ENCODE data around the gene SMIM35. TPM values are rescaled to one million over a fixed set of nuclear protein-coding genes. Genes with fewer than 3 reads are reported as not detected.

The SMIM35 gene
- total and polyA plus RNA-seq, 2 of the 13 experiments (the other 11 are each of a cell fraction or from before 2014, with no cell fraction given): not detected

DNA sequence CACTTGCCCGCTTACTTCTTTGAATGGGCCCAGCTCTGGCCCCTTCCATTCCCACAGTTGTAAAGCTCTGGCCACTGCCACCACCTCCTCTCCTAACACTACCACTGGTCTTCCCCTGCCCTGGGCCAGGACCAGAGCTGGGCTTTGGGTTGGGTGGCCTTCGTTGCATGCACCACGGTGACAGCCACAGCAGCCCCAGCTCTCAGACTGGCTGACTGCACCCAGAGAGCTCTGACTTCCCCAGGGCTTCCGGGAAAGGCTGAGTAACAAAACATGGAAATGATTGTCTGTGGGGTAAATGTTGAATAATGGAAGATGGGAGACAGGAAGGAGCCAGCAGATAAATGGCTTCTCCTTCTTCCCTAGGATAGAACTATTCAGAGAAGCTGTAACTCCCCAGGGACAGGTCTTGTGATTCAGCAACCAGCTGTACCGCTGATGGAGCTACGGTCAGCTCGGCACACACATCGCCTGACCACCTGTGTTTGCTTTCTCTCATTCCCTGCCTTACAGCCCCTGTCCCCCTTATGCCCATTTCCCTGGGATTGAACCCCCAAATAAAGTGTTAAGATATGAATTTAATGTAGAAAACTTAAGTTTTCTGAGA lies 38.3 kb upstream of the SMIM35 start:
- no peak for FAIRE-seq
- Histone ChIP-seq H2AFZ (ENCODE audit: low read length) (no peak overlapping the region), H3K79me2 (ENCODE audit: insufficient read depth, low read length) (no peaks in the 10 kb centered on the region), H4K20me1 (ENCODE audit: insufficient read depth, low read length) (no peaks in the 10 kb centered on the region), H3K9me3 (ENCODE audit: low read length) (no peaks in the 10 kb centered on the region), H3K36me3 (replicated peaks in 1 of 2; ENCODE audit: control insufficient read depth in 1 of 2, insufficient read depth in 2 of 2, low read length in 2 of 2) (no peaks in the 10 kb centered on the region), H3K27ac (ENCODE audit: extremely low read length, insufficient read depth, low read length) (no peak overlapping the region), H3K4me3 (replicated peaks in 1 of 3; ENCODE audit: insufficient read depth in 1 of 3, low read depth in 2 of 3, low read length in 3 of 3) (no peak overlapping the region), H3K4me1 (ENCODE audit: insufficient read depth, low read length) (no peaks in the 10 kb centered on the region), H3K9ac (ENCODE audit: insufficient read depth, low read depth, low read length) (no peak overlapping the region), H3K27me3 (ENCODE audit: control insufficient read depth in 1 of 2, insufficient read depth in 2 of 2, low read length in 2 of 2) (peaks cover 0 to 10% of the 10 kb centered on the region in 2 experiments; a peak in 3 of 5 replicates), H3K4me2 (ENCODE audit: low read depth, low read length) (no peak overlapping the region)
- WGBS (ENCODE audit: low lambda C conversion rate): 55% methylated on average over 8 of the region's 8 CpGs
- no peak for DNase-seq (ENCODE audit: low spot score)
- no TSS peak for BruUV-seq (replicated peaks)
- no peak for ATAC-seq
- intact Hi-C loops (cut with micrococcal nuclease; ENCODE audit: unreplicated experiment) (no loop called here), in situ Hi-C loops (cut with HindIII; ENCODE audit: extremely low pct_ligation_motif_present, low pct_unique_long_range_greater_than_20kb) (loop anchor here (25.0 kb wide), 1 partner anchor 362 kb away; no protein-coding TSS in a partner anchor)
- CTCF ChIA-PET (ENCODE audit: low intra/inter-chr PET ratio, low total read pairs): no interaction called here
- POLR2A ChIA-PET: no interaction called here
- no peak for TF ChIP-seq SRSF1 (optimal IDR thresholded peaks at IDR 0.05; ENCODE audit: low read depth, low read length)
- TF ChIP-seq ZFX (CRISPR knock-in tag; IDR thresholded peaks at IDR 0.05; ENCODE audit: low read depth): no peak
- TF ChIP-seq, protein P1, sequence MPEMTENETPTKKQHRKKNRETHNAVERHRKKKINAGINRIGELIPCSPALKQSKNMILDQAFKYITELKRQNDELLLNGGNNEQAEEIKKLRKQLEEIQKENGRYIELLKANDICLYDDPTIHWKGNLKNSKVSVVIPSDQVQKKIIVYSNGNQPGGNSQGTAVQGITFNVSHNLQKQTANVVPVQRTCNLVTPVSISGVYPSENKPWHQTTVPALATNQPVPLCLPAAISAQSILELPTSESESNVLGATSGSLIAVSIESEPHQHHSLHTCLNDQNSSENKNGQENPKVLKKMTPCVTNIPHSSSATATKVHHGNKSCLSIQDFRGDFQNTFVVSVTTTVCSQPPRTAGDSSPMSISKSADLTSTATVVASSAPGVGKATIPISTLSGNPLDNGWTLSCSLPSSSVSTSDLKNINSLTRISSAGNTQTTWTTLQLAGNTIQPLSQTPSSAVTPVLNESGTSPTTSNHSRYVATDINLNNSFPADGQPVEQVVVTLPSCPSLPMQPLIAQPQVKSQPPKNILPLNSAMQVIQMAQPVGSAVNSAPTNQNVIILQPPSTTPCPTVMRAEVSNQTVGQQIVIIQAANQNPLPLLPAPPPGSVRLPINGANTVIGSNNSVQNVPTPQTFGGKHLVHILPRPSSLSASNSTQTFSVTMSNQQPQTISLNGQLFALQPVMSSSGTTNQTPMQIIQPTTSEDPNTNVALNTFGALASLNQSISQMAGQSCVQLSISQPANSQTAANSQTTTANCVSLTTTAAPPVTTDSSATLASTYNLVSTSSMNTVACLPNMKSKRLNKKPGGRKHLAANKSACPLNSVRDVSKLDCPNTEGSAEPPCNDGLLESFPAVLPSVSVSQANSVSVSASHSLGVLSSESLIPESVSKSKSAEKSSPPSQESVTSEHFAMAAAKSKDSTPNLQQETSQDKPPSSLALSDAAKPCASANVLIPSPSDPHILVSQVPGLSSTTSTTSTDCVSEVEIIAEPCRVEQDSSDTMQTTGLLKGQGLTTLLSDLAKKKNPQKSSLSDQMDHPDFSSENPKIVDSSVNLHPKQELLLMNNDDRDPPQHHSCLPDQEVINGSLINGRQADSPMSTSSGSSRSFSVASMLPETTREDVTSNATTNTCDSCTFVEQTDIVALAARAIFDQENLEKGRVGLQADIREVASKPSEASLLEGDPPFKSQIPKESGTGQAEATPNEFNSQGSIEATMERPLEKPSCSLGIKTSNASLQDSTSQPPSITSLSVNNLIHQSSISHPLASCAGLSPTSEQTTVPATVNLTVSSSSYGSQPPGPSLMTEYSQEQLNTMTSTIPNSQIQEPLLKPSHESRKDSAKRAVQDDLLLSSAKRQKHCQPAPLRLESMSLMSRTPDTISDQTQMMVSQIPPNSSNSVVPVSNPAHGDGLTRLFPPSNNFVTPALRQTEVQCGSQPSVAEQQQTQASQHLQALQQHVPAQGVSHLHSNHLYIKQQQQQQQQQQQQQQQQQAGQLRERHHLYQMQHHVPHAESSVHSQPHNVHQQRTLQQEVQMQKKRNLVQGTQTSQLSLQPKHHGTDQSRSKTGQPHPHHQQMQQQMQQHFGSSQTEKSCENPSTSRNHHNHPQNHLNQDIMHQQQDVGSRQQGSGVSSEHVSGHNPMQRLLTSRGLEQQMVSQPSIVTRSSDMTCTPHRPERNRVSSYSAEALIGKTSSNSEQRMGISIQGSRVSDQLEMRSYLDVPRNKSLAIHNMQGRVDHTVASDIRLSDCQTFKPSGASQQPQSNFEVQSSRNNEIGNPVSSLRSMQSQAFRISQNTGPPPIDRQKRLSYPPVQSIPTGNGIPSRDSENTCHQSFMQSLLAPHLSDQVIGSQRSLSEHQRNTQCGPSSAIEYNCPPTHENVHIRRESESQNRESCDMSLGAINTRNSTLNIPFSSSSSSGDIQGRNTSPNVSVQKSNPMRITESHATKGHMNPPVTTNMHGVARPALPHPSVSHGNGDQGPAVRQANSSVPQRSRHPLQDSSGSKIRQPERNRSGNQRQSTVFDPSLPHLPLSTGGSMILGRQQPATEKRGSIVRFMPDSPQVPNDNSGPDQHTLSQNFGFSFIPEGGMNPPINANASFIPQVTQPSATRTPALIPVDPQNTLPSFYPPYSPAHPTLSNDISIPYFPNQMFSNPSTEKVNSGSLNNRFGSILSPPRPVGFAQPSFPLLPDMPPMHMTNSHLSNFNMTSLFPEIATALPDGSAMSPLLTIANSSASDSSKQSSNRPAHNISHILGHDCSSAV (CRISPR knock-in tag; IDR thresholded peaks at IDR 0.05; ENCODE audit: borderline replicate concordance): no peak
- no peak for TF ChIP-seq GATAD1 (CRISPR knock-in tag; IDR thresholded peaks at IDR 0.05)
- no peak for TF ChIP-seq ZBTB42 (CRISPR knock-in tag; IDR thresholded peaks at IDR 0.05)
- no peak for TF ChIP-seq ZNF747 (CRISPR knock-in tag; IDR thresholded peaks at IDR 0.05; ENCODE audit: borderline replicate concordance)
- TF ChIP-seq, protein P2, sequence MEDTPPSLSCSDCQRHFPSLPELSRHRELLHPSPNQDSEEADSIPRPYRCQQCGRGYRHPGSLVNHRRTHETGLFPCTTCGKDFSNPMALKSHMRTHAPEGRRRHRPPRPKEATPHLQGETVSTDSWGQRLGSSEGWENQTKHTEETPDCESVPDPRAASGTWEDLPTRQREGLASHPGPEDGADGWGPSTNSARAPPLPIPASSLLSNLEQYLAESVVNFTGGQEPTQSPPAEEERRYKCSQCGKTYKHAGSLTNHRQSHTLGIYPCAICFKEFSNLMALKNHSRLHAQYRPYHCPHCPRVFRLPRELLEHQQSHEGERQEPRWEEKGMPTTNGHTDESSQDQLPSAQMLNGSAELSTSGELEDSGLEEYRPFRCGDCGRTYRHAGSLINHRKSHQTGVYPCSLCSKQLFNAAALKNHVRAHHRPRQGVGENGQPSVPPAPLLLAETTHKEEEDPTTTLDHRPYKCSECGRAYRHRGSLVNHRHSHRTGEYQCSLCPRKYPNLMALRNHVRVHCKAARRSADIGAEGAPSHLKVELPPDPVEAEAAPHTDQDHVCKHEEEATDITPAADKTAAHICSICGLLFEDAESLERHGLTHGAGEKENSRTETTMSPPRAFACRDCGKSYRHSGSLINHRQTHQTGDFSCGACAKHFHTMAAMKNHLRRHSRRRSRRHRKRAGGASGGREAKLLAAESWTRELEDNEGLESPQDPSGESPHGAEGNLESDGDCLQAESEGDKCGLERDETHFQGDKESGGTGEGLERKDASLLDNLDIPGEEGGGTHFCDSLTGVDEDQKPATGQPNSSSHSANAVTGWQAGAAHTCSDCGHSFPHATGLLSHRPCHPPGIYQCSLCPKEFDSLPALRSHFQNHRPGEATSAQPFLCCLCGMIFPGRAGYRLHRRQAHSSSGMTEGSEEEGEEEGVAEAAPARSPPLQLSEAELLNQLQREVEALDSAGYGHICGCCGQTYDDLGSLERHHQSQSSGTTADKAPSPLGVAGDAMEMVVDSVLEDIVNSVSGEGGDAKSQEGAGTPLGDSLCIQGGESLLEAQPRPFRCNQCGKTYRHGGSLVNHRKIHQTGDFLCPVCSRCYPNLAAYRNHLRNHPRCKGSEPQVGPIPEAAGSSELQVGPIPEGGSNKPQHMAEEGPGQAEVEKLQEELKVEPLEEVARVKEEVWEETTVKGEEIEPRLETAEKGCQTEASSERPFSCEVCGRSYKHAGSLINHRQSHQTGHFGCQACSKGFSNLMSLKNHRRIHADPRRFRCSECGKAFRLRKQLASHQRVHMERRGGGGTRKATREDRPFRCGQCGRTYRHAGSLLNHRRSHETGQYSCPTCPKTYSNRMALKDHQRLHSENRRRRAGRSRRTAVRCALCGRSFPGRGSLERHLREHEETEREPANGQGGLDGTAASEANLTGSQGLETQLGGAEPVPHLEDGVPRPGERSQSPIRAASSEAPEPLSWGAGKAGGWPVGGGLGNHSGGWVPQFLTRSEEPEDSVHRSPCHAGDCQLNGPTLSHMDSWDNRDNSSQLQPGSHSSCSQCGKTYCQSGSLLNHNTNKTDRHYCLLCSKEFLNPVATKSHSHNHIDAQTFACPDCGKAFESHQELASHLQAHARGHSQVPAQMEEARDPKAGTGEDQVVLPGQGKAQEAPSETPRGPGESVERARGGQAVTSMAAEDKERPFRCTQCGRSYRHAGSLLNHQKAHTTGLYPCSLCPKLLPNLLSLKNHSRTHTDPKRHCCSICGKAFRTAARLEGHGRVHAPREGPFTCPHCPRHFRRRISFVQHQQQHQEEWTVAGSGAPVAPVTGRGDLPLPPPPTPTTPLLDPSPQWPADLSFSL (CRISPR knock-in tag; IDR thresholded peaks at IDR 0.05): no peak
- TF ChIP-seq, protein P3, sequence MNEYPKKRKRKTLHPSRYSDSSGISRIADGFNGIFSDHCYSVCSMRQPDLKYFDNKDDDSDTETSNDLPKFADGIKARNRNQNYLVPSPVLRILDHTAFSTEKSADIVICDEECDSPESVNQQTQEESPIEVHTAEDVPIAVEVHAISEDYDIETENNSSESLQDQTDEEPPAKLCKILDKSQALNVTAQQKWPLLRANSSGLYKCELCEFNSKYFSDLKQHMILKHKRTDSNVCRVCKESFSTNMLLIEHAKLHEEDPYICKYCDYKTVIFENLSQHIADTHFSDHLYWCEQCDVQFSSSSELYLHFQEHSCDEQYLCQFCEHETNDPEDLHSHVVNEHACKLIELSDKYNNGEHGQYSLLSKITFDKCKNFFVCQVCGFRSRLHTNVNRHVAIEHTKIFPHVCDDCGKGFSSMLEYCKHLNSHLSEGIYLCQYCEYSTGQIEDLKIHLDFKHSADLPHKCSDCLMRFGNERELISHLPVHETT (CRISPR knock-in tag; conservative IDR thresholded peaks at IDR 0.05): no peak
